ENCODE measurements around the gene LGALS3BP. TPM values are rescaled to one million over a fixed set of nuclear protein-coding genes. Genes with fewer than 3 reads are reported as not detected.
A peak's percentile ranks its signal among the peaks of the same experiment; 100 is the strongest.

Gene LGALS3BP
- total RNA-seq, 1 experiment from 2014 or later = 69.8 TPM

DNA sequence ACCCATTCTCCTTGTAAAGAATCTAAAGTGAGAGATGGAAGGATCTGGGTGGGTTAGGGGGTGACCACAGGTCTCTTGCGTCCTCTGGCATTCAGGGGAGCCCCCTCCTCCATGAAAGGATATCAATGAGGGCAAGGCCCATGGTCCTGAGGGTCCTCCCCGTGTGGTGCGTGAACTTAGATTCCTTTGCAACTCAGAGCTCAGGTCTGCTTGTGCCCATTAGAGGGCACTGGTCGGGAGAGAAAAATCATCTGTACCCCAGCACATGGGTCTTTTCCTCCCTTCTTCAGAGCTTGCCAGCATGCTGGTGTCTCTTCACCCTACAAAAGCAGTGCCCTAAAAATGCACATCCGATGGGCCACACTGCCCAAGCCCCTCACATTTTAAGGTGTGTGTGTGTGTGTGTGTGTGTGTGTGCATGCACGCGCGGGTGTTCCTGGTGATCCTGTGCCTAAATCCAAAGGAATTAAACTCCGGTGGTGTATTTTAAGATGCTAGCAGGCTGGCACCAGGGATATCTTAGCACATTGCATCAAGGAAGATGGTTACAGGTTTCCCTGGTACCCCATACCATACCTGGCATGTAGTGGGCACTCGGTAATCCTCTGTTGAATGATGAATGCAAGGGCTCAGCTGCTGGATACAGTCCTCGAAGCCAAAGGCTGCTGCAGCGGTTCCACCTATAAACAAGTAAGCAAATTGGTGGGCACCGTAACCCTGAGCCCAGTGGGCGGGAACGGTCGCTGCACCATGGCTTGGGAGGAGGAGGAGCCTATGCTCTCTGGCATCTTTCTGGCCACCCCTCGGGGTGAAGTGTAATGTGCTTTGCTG, 49.0 kb upstream of the LGALS3BP start:
- H3K9ac ChIP-seq (ENCODE audit: extremely low read depth, insufficient read length, low read length) = no peak overlapping the region
- H2BK5ac ChIP-seq (ENCODE audit: insufficient read length, low read length) = no peak overlapping the region
- peaks cover 14% of the 10 kb centered on the region for H3K23me2 ChIP-seq (ENCODE audit: insufficient read length, low read depth, low read length, poor library complexity, severe bottlenecking)
- H2BK12ac ChIP-seq (ENCODE audit: insufficient read length, low read depth, low read length) = no peak overlapping the region
- DNase-seq = no peak
- WGBS (ENCODE audit: extremely low coverage, insufficient read length, low lambda C conversion rate) = no CpG with 5 or more reads among the region's 17 CpGs
- no peak overlapping the region for H2AFZ ChIP-seq (ENCODE audit: low read length)
- H3K79me2 ChIP-seq (ENCODE audit: insufficient read depth, low read length) = no peaks in the 10 kb centered on the region
- H3K27ac ChIP-seq (ENCODE audit: insufficient read length, low read depth, low read length) = no peak overlapping the region
- no peak overlapping the region for H4K8ac ChIP-seq (replicated peaks; ENCODE audit: insufficient read length, low read depth, low read length)
- no peak overlapping the region for H3K23ac ChIP-seq (ENCODE audit: insufficient read length, low read depth, low read length)
- no peak overlapping the region for H2BK15ac ChIP-seq (ENCODE audit: low read depth, low read length)
- Mint-ChIP-seq H3K36me3 (ENCODE audit: insufficient read depth in 1 of 3, low read depth in 3 of 3) (no peaks in the 10 kb centered on the region; a peak in 1 of 7 replicates), H3K27ac (no peak overlapping the region), H3K27me3 (ENCODE audit: low read depth) (peaks cover 99% of the 10 kb centered on the region), H3K4me1 (peaks cover 8 to 20% of the 10 kb centered on the region in 2 experiments), H3K4me3 (no peak overlapping the region), H3K9me3 (no peaks in the 10 kb centered on the region)
- H3T11ph ChIP-seq (ENCODE audit: low read length) = no peak overlapping the region
- no peaks in the 10 kb centered on the region for H3K4me1 ChIP-seq (ENCODE audit: insufficient read depth, low read length)
- no peak overlapping the region for H3K56ac ChIP-seq (ENCODE audit: insufficient read length, low read depth, low read length)
- no peak overlapping the region for H2BK20ac ChIP-seq (ENCODE audit: low read depth, low read length, poor library complexity, severe bottlenecking)
- H4K5ac ChIP-seq (ENCODE audit: insufficient read length, low read depth, low read length) = no peak overlapping the region
- H3K4me2 ChIP-seq (ENCODE audit: insufficient read depth, insufficient read length, low read length) = no peak overlapping the region
- H3K18ac ChIP-seq (ENCODE audit: insufficient read length, low read depth, low read length) = no peak overlapping the region
- H3K4ac ChIP-seq (ENCODE audit: low read depth, low read length) = no peak overlapping the region
- H3K79me1 ChIP-seq (ENCODE audit: insufficient read depth, low read depth, low read length, poor library complexity, severe bottlenecking) = no peaks in the 10 kb centered on the region
- H3K27me3 ChIP-seq (ENCODE audit: insufficient read depth, low read length) = peaks cover 14% of the 10 kb centered on the region; the same call in 1 of the 2 replicates
- no peaks in the 10 kb centered on the region for H4K20me1 ChIP-seq (ENCODE audit: control insufficient read depth, insufficient read depth, insufficient read length)
- no peak overlapping the region for H2AK5ac ChIP-seq (ENCODE audit: insufficient read length, low read length)
- no peak overlapping the region for H2BK120ac ChIP-seq (ENCODE audit: low read depth, low read length, poor library complexity, severe bottlenecking)
- no peak overlapping the region for H3K14ac ChIP-seq (ENCODE audit: insufficient read depth, low read length)
- no peak overlapping the region for H4K91ac ChIP-seq (ENCODE audit: insufficient read length, low read depth, low read length)
- no peaks in the 10 kb centered on the region for H3K9me3 ChIP-seq (ENCODE audit: control insufficient read depth, low read depth, low read length)
- TF ChIP-seq, protein P1, sequence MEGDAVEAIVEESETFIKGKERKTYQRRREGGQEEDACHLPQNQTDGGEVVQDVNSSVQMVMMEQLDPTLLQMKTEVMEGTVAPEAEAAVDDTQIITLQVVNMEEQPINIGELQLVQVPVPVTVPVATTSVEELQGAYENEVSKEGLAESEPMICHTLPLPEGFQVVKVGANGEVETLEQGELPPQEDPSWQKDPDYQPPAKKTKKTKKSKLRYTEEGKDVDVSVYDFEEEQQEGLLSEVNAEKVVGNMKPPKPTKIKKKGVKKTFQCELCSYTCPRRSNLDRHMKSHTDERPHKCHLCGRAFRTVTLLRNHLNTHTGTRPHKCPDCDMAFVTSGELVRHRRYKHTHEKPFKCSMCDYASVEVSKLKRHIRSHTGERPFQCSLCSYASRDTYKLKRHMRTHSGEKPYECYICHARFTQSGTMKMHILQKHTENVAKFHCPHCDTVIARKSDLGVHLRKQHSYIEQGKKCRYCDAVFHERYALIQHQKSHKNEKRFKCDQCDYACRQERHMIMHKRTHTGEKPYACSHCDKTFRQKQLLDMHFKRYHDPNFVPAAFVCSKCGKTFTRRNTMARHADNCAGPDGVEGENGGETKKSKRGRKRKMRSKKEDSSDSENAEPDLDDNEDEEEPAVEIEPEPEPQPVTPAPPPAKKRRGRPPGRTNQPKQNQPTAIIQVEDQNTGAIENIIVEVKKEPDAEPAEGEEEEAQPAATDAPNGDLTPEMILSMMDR (conservative IDR thresholded peaks at IDR 0.05) = peak; percentile 38
